ENCODE measurements around the gene CYP2W1.
"Not testable (repeated sequence)": the region's sequence is repeated elsewhere in the genome, so short reads cannot be mapped to it uniquely, and the experiment has no call there.

The CYP2W1 gene

DNA sequence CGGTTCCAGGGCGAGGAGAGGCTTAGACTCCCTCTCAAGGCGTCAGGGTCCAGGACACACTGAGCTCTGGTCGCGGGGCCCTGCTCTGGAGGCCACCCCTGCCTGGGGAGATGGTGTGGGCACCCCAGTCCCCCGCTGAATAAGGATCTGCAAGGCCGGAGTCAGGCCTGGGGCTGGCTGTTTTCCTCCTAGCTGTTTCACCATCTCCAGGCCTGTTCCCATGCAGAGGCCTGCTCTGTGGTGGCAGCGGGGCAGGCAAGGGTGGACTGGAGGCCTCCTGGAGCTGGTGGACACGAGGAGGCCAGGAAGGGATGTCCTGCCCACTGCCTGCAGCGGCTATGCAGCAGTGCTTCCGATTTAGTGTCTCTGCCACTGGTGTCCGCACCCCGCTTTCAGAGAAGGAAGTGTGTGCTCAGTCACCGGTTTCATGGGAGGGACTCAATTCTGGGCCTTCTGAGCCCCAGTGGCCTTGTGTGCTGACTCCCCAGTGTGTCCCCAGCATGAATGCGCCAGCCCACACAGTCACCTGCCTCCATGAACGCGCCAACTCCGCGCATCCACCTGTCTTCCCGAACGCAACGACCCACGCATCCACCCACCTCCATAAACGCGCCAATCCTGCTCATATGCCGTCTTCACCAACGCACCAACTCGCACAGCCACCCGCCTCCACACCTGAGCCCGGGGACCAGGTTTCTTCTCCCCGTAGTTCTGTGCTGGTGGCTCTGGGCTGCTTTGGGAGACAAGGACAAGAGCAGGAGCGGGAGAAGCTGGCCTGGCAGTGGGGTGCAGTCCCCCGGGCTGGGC is 46.9 kb downstream of the CYP2W1 start:
- DNase-seq, result no peak

DNA sequence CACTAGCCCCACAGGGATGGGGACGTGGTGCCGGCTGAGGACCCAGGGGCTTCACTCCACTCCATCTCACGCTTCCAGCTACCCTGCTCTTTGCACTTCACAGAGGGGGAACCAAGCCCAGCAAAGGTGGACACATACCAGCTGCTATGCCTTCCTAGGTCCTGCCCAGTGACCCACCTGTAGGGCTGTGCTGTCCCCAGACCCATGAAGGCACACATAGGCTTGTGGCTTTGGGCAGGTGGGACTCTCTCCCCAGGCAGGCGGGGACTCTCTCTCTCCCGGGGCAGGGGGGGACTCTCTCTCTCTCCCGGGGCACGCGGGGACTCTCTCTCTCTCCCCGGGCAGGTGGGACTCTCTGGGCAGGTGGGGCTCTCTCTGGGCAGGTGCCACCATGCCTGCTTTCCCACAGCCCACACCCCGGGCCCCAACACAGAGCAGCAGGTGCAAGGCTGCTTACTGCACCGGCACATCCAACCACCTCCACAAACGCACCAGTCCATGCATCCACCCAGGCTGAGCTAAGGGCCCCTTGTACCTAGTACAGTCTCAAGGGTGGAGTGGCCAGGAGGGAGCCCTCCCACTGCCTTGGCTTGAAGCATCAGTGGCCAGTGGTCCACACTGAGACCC is 47.6 kb downstream of the CYP2W1 start:
- DNase-seq, result no peak

DNA sequence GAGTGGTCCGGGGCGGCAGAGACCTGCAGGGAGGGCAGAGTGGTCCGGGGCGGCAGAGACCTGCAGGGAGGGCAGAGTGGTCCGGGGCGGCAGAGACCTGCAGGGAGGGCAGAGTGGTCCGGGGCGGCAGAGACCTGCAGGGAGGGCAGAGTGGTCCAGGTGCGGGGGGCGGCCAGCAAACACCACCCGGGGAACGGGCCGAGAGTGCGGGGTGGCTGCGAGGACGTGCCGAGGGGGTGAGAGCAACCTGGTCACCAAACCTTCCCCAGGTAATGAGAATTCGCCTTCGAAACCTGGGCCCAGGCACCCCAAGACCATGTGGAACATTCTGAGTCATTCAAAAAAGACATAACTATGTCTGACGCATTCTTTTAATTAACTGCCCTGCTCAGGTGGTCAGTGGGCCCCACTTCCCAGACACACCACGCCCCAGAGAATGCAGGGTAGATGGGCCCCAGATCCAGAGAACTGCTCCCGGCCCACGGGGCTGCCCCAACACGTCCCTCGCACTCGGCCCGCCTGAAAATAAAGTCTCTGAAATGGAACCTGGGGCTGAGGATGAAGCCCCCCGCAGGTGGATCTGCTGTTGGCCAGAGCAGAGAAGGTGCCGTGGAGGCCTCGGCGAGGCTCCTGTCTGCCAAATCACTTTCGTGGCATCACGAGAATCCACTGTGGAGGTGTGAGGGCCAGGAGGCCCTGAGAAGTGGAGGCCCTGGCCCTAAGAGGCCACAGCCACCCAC is 48.9 kb downstream of the CYP2W1 start:
- DNase-seq, result no peak

DNA sequence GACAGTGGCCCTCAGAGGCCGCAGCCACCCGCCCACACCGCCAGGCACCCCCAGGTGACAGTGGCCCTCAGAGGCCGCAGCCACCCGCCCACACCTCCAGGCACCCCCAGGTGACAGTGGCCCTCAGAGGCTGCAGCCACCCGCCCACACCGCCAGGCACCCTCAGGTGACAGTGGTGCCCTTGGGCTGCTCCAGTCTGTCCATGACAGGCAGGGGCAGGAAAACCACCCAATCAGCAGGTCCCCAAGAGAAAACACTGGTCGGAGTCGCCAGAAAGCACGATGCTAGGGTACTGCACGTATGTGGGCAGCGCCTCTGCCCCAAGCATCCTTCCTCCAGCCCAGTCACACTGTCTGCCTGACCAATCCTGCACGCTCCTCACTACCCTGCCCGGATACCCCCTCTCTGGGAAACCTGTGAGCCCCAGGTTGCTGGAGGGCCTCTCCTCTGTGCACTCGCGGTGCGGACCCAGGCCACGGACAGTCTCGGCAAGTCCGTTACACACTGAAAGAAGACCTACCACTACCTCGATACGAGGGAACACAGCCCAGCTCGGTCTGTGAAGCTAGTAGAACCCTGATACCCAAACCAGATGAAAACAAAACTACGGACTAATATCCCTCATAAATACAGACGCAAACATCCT is 49.7 kb downstream of the CYP2W1 start:
- no peak for DNase-seq

DNA sequence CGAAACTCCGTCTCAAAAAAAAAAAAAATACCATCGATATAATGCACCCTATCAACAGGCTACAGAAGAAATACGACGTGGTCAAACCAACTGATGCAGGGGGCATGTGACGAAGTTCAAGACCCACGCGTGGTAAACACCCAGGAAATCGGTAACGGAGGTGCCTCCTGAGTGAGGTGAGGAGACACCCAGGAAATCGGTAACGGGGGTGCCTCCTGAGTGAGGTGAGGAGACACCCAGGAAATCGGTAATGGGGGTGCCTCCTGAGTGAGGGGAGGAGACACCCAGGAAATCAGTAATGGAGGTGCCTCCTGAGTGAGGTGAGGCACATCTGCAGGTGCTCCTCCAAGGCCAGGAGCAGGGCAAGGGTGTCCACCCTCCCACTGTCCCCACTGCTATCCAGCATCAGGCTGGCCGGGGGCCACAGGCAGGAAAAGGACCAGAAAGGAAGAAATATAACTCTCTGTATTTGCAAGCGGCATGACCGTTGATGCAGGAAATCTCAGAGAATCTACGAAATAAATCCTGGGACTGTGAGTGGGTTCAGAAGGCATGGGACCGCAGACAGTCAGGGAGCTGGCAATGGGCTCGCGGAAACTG is 50.7 kb downstream of the CYP2W1 start:
- DNase-seq, result peak; percentile 18

DNA sequence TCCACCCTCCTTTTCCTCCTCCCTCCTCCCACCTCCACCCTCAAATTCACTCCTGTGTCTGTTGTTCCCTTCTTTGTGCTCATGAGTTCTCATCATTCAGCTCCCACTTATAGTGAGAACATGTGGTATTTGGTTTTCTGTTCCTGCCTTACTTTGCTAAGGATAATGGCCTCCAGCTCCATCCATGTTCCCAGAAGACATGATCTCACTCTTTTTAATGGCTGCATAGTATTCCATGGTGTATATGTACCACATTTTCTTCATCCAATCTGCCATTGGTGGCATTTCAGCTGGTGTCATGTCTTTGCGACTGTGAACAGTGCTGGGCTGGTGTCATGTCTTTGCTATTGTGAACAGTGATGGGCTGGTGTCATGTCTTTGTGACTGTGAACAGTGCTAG is 51.8 kb downstream of the CYP2W1 start:
- DNase-seq, result not testable (repeated sequence)

DNA sequence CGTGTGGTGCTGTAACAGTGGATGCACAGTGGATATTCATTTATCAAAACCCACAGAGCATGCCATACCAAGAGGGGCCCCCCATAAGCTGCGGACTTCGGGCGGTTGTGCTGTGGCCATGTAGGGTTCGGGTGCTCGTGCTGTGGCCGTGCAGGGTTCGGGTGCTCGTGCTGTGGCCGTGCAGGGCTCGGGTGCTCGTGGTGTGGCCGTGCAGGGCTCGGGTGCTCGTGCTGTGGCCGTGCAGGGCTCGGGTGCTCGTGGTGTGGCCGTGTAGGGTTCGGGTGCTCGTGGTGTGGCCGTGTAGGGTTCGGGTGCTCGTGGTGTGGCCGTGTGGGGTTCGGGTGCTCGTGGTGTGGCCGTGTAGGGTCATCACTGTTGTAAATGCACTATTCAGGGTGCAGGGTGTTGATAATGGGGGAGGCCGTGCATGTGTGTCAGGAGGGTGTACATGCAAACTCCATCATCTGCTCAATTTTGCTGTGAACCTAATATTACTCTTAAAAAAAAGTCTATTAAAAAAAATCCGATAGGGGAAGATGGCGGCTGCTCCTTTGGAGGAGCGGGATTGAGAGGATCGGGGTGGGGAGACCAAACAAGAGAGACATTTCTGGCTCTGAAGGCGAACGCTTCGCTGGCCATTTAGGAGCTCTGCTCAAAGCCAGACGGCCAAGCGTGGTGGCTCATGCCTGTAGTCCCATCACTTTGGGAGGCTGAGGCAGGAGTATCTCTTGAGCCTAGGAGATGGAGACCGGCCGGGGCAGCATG is 53.4 kb downstream of the CYP2W1 start:
- DNase-seq, result not testable (repeated sequence)
